Vagina (tissue), 2 donors: ENCODE measurements around the gene CYP4F22. TPM values are rescaled to one million over a fixed set of nuclear protein-coding genes. Genes with fewer than 3 reads are reported as not detected.
A peak's percentile ranks its signal among the peaks of the same experiment; 100 is the strongest.
"Not testable (repeated sequence)": the region's sequence is repeated elsewhere in the genome, so short reads cannot be mapped to it uniquely, and the experiment has no call there.

Source experiments
- DNase-seq, 2 donors: peaks; one replicate each; pipeline ENCODE4 v3.0.0-alpha.2; 2017; ENCODE audit errors: extremely low spot score in 2 of 2
- H3K27ac ChIP-seq: fragments of 200-600 bp; sonication (generic); one replicate; pipeline ENCODE4 v1.5.1; 2019
- H3K27me3 ChIP-seq: fragments of 200-600 bp; sonication (generic); one replicate; pipeline ENCODE4 v1.5.1; 2019
- H3K36me3 ChIP-seq, 2 donors: fragments of 200-600 bp; sonication (generic); one replicate each; pipeline ENCODE4 v1.5.1; 2017 to 2019
- H3K4me1 ChIP-seq: fragments of 200-600 bp; sonication (generic); one replicate; pipeline ENCODE4 v1.5.1; 2019
- H3K4me3 ChIP-seq, 2 donors: fragments of 200-600 bp; sonication (generic); 1 replicate in 1 of 2; 2 replicates in 1 of 2; pipeline ENCODE4 v1.5.1; 2016 to 2019
- H3K9me3 ChIP-seq: fragments of 200-600 bp; sonication (generic); one replicate; pipeline ENCODE4 v1.5.1; 2019
- CTCF ChIP-seq, 3 experiments: fragments of 450-650 bp in 2 of 3; fragments of 200-600 bp in 1 of 3; sonication (generic) in 1 of 3; IDR thresholded peaks; one replicate each; pipeline ENCODE4 v1.5.1; 2017 to 2019; ENCODE audit warnings: antibody characterized with exemption in 3 of 3, mild to moderate bottlenecking in 2 of 3, moderate library complexity in 2 of 3
- POLR2A ChIP-seq, 2 donors: fragments of 450-650 bp; IDR thresholded peaks; one replicate each; pipeline ENCODE4 v1.6.1; 2017; ENCODE audit warnings: antibody characterized with exemption in 2 of 2, mild to moderate bottlenecking in 2 of 2, moderate library complexity in 2 of 2
- POLR2AphosphoS5 ChIP-seq, 2 donors: sonication (generic); formaldehyde crosslinking; IDR thresholded peaks; one replicate each; pipeline ENCODE4 v1.9.0; 2017; ENCODE audit warnings: antibody characterized with exemption in 2 of 2, mild to moderate bottlenecking in 2 of 2, low read depth in 1 of 2; ENCODE audit not compliant: insufficient read depth in 1 of 2
- intact Hi-C: fragments of 100-400 bp; cut with DNase I; formaldehyde crosslinking; loops from one replicate; pipeline ENCODE4 v1.15.1; 2023
- total RNA-seq: library from RNA; depleted of rRNA; stranded (reverse); fragments of >200 nt; gene quantifications from one replicate; pipeline ENCODE4 v1.2.3, GENCODE V29; 2016

CYP4F22 gene
- total RNA-seq, 1 donor from 2014 or later = 12.3 TPM

DNA sequence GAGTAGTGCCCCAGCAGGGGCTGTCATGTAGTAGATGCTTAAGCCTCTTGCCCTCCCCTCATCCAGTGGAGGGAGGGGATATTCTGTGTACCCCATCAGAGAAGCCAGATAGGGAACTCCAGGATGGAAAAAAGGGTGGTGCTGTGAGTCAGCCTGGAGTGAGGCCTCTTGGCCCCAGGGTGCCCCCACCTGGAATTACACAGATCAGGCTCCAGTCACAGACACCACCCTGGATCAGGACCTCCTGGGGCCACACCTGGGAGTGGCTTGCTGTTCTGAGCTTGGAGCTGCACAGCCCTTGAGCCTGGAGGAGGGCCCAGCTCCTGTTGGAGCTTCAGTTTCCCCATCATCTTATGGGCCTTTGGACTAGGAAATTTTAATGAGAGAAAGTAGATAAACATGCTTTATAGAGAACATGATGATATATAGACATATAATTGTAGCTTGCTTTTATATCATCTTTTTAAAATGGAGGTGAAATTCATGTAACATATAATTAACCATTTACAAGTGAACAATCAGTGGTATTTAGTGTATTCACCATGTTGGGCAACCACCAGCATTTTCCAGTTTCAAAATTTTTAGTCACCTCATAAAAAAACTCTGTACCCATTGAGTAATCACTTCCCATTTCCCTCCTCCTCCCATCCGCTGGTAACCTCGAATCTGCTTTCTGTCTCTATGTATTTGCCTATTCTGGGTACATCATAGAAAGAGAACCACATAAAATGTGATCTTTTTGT, 24.6 kb downstream of the CYP4F22 start:
- H3K27me3 ChIP-seq = no peaks in the 10 kb centered on the region

DNA sequence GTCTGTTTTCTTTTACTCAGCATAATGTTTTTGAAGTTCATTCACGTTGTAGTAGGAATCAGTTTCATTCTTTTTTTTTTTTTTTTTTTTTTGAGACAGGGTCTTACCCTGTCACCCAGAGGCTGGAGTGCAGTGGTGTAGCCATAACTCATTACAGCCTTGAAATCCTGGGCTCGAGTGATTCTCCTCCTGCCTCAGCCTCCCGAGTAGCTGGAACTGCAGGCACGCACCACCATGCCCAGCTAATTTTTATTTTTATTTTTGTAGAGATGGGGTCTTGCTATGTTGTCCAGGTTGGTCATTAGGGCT, 25.2 kb downstream of the CYP4F22 start:
- H3K4me3 ChIP-seq, H3K27ac ChIP-seq, H3K27me3 ChIP-seq, H3K36me3 ChIP-seq, intact Hi-C loops, H3K9me3 ChIP-seq, H3K4me1 ChIP-seq, DNase-seq: not testable (repeated sequence)

More for the DNA sequence above, 24.6 kb downstream of the CYP4F22 start:
- peak overlapping the region; percentile 57 for H3K27ac ChIP-seq
- TF ChIP-seq POLR2A (IDR thresholded peaks at IDR 0.05) (no peak), POLR2AphosphoS5 (IDR thresholded peaks at IDR 0.05; ENCODE audit: insufficient read depth in 1 of 2, low read depth in 1 of 2) (peak; percentile 19 to 41)
- no peaks in the 10 kb centered on the region for H3K36me3 ChIP-seq
- H3K4me3 ChIP-seq = no peak overlapping the region
- intact Hi-C loops = no loop called here
- H3K4me1 ChIP-seq = no peaks in the 10 kb centered on the region
- no peaks in the 10 kb centered on the region for H3K9me3 ChIP-seq
- no peak for DNase-seq

DNA sequence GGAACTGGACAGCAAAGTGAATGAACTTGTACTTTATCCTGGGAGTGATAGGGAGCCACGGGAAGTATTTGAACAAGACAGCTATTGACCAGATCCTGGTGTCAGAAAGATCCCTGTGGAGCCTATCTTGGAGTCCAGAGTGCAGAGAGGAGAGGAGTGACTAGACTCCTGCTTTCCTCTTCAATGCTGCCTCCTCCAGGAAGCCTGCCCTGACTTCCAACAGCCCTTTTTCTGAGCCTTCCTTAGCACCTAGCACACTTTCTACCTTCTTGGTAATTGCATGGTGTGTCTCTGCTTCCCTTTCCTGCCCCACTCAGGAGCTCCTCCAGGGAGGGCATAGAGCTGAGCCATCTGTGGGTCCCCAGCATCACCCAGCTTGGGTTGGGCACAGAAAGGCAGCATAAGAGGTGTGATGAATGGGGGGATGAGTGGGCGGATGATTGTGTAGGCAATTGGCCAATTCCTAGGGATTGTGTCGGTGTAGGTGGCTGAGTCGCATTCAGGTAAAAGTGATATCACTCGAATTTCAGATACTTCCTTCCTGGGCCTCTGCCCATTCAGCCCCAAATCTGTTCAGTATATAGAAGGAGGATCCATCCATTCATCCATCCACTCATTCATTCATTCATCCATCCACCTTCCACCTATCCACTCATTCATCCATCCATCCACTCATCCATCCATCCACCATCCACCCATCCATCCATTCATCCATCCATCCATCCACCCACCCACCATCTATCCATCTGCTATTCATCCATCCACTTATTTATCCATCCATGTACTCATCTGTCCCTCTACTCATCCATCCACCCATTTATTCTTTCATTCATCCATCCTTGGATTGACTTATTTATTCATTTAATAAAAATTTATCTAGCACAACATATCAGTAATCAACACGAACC, 26.9 kb downstream of the CYP4F22 start:
- no peak overlapping the region for H3K4me3 ChIP-seq
- H3K27me3 ChIP-seq = no peaks in the 10 kb centered on the region
- H3K36me3 ChIP-seq = no peaks in the 10 kb centered on the region
- H3K4me1 ChIP-seq = no peaks in the 10 kb centered on the region
- intact Hi-C loops = no loop called here
- H3K9me3 ChIP-seq = no peaks in the 10 kb centered on the region
- TF ChIP-seq CTCF (IDR thresholded peaks at IDR 0.05) (no peak), POLR2A (IDR thresholded peaks at IDR 0.05) (no peak), POLR2AphosphoS5 (IDR thresholded peaks at IDR 0.05; ENCODE audit: insufficient read depth in 1 of 2, low read depth in 1 of 2) (no peak)
- no peak for DNase-seq
- no peak overlapping the region for H3K27ac ChIP-seq

DNA sequence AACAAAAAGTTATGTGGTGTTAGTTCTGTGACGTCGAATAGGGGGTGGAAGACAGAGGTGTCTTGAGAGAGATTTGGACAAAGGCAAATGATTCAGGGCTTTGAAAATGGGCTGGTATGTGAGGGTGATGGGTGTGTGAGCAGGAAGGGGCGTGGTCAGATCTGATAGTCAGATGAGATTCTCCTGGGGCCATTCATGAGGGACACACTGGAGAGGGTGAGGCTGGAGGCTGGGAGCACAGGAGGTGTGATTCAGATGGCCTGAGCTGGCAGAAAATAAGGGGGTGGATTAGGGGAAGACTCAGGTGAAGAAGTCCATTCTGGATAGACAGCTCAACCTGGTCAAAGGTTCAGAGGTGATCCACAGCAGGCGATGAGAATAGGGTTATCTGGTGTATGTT, 28.0 kb downstream of the CYP4F22 start:
- no peaks in the 10 kb centered on the region for H3K27me3 ChIP-seq
- TF ChIP-seq CTCF (IDR thresholded peaks at IDR 0.05) = no peak
- intact Hi-C loops = no loop called here

DNA sequence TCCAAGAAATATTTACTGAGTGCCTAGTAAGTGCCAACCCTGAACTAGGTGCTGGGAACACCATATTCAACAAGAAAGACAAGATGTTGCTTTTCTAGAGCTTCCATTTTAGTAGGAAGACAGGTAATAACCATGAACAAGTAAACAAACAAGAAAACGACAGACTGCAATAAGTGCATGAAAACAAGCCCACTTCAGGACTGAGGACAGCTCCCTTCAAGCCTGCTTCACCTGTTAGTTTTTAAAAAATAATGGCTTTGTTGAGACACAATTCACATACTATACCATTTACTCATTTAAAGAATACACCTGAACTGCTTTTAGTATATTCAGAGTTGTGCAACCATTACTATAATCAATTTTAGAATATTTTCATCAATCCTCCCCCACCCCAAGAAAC, 30.4 kb downstream of the CYP4F22 start:
- no peaks in the 10 kb centered on the region for H3K4me1 ChIP-seq
- H3K9me3 ChIP-seq = no peaks in the 10 kb centered on the region
- no peak overlapping the region for H3K27ac ChIP-seq
- TF ChIP-seq POLR2AphosphoS5 (IDR thresholded peaks at IDR 0.05; ENCODE audit: insufficient read depth in 1 of 2, low read depth in 1 of 2) (no peak), POLR2A (IDR thresholded peaks at IDR 0.05) (no peak), CTCF (IDR thresholded peaks at IDR 0.05) (no peak)
- no peaks in the 10 kb centered on the region for H3K36me3 ChIP-seq
- no peaks in the 10 kb centered on the region for H3K27me3 ChIP-seq
- DNase-seq = no peak
- intact Hi-C loops = no loop called here
- H3K4me3 ChIP-seq = no peak overlapping the region

More for the DNA sequence above, 28.0 kb downstream of the CYP4F22 start:
- Histone ChIP-seq H3K4me1 (no peaks in the 10 kb centered on the region), H3K27ac (no peak overlapping the region), H3K36me3 (no peaks in the 10 kb centered on the region), H3K9me3 (no peaks in the 10 kb centered on the region), H3K4me3 (no peak overlapping the region)
- no peak for DNase-seq

DNA sequence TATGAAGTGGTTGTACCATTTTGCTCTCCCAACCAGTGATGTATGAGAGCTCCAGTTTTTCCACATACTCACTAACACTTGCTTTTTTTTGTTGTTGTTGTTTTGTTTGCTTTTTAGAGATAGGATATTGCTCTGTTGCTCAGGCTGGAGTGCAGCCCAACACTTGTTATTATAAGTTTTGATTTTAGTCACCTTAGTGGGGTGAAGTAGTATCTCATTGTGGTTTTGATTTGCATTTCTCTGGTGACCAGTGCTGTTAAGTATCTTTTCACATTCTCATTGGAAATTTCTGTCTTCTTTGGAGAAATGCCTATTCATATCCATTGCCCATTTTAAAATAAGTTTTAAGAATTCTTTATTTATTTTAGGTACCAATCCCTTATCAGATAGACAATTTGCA, 31.3 kb downstream of the CYP4F22 start:
- Histone ChIP-seq H3K27ac (no peak overlapping the region), H3K36me3 (no peaks in the 10 kb centered on the region), H3K4me1 (no peaks in the 10 kb centered on the region), H3K27me3 (no peaks in the 10 kb centered on the region), H3K9me3 (no peaks in the 10 kb centered on the region), H3K4me3 (no peak overlapping the region)
- TF ChIP-seq CTCF (IDR thresholded peaks at IDR 0.05) (no peak), POLR2A (IDR thresholded peaks at IDR 0.05) (no peak), POLR2AphosphoS5 (IDR thresholded peaks at IDR 0.05; ENCODE audit: insufficient read depth in 1 of 2, low read depth in 1 of 2) (no peak)
- intact Hi-C loops = no loop called here
- no peak for DNase-seq
